HG02981 (cell line): ENCODE data around the gene MNS1.
"Not testable (repeated sequence)": the region's sequence is repeated elsewhere in the genome, so short reads cannot be mapped to it uniquely, and the experiment has no call there.

Experiments used
- ATAC-seq: cut with Tn5 transposase; IDR thresholded peaks from one replicate; pipeline ENCODE4 v1.9.1; 2021; ENCODE audit warnings: mild to moderate bottlenecking, moderate library complexity; ENCODE audit not compliant: unreplicated experiment

The MNS1 gene, protein sequence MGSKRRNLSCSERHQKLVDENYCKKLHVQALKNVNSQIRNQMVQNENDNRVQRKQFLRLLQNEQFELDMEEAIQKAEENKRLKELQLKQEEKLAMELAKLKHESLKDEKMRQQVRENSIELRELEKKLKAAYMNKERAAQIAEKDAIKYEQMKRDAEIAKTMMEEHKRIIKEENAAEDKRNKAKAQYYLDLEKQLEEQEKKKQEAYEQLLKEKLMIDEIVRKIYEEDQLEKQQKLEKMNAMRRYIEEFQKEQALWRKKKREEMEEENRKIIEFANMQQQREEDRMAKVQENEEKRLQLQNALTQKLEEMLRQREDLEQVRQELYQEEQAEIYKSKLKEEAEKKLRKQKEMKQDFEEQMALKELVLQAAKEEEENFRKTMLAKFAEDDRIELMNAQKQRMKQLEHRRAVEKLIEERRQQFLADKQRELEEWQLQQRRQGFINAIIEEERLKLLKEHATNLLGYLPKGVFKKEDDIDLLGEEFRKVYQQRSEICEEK

DNA sequence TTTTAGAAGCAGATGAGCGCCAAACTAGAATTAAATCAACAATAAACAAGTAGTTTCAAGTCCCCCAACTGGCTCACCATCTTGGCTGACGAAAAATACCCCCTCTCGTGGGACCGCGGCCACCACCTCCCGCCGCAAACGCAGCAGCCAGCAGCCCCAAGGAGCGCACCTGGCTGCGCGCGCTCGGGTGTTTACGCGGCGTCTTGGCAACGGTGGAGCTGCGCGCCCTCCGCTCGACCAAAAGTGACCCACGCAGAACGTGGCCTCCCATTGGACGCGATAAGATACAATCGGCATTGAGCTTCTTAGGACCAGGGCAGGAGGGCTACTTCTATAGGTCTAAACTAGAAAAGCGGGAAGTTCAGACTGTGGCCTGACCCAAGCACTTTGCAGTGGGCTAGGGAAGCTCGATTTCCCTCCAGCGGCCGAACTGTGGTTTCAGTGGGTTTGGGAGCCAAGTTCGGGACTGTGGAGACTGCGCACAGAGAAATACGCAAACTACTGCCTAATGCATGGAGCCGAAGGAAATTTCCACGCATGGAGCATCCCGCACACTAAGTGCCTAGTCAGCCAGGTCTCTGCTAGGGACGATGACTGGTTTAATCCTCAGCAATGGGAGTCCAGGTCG is at the start of gene MNS1:
TSS of gene MNS1 (minus strand) at position 245 of the 628 bp plus-strand sequence. CDS start at position 80, 165 bp downstream.
- peak; percentile 98 for ATAC-seq

DNA sequence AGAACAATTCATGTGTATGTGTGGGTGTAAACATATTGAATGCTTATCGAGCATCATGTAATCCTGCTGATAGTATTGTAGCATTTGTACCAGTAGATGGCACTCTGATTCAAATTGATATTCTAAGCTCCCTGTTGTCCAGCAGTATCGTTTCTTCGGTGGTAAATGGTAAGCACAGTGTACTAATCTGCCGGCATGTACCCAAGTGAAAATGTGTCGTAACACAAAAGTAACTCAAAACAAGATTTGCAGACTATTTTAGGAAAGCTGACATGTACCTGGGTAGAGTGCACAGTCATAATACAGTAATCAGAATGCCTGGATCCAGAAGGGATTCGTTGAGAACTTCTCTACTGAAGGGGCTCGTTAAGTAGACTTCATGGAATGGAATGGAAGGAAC is 31.7 kb upstream of the MNS1 start:
- ATAC-seq: no peak

DNA sequence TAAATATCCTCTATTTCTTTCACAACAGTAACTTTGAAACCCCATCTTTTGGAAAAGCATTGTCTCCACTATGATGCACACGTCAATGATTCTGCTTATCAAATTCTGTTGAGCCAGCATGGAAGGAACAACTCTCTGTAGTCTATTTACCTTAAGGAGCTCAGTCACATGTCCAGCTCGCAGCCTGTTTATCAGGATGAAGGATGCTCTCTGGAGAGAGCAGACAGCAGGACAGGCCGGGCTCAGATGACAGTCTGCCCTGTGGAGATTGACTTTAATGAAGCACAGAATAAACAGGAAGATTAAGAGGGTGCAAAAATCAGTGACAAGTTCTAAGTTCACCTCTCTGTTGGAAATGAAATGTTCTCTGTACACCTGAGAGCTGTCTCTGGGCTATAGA is 30.6 kb upstream of the MNS1 start:
- ATAC-seq: no peak

DNA sequence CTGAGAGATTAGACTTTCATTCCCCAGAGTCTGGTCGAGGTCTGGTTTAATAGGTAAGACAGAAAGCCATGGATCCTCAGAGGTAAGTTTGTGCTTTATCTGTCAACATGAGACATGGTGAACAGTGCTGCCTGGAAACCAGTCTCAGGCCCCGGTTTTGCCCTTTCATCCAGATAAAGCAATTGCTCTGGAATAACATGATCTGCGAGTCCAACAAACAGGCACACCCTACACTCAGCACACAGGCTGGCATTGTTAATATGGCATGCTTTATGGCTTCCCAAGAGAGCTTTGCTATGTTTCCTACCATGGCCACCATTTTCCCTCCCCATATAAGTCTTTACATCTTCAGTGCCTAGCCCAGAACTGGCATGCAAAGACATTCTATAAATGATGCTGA is 30.1 kb upstream of the MNS1 start:
- no peak for ATAC-seq

DNA sequence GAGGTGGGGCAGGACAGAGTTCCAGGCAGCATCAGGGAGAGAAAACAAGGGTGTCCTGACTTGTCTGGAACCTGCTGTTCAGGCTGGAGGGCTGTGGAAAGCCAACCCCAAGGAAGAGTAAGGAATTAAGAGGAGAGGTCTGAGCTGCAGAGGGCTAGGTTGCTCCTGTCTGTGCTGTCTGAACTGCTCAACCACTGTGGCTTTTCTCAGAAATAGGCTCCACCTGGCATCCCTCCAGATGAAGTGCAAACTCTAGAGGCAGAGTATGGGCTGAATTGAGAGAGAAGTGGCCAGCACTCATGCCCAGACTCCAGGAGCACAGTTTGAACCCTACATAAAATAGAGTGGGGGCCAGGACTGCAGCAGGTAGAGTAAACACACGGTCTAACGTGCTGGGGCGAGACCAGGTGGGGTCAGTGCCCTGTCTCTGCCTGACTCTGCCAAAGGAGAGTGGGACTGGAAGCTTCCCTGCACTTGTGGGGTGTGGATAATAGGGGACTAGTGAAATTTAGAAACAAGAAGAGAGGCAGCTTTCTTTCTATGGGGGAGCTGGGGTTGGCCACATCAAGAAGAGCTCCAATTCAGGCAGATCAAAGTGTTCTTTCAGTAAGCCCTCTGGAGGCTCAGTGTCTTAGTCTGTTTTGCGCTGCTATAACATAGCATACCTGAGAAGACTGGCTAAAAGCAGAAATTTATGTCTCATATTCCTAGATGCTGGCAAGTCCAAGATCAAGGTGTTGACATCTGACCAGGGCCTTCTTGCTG is 28.0 kb upstream of the MNS1 start:
- no peak for ATAC-seq

DNA sequence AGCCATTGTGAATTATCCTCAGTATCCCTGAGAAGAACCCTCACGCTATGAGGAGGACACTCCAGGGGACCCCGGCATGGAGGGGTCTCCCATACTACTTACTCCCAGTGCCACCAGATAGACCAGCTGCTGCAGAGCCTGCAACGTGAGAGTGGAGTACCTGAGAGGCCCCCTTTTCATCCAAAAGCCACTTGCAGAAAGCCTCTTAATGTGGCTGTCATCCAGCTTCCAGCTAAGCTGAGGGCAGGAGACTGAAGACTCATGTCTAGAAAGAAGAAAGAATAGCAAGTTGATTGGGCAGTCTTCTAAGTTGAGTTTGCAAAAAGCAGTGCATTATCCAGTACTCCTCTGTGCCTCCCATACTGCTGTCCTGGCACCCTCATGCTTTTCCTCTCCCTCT is 27.3 kb upstream of the MNS1 start:
- no peak for ATAC-seq

DNA sequence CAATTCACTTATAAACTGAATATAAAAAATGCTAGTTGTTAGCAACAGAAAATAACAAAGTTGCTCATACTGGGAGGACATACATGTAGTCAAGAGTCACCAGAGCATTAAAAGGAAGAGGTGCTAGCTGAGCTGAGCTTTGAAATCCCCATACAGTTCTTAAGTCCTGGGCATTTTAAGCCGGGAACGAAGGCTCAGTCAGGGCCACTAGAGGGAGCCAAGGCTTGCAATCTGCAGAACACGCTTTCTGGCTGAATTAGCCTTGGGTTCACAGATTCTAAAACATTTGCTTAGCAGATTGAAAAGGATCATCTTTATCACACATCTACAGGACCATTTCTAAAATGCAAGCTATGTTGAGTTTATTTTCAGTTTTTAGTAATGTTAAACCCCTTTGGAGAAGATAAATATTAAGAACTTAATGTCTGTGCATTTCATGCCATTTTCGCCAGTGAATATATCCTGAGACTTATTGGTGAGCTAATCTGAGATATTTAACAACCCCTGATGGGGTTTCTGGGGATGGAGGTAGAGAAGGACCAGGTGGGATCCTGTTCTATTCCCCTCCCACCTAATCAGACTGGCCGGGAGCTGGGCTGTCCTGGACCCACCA is 26.3 kb upstream of the MNS1 start:
- no peak for ATAC-seq

DNA sequence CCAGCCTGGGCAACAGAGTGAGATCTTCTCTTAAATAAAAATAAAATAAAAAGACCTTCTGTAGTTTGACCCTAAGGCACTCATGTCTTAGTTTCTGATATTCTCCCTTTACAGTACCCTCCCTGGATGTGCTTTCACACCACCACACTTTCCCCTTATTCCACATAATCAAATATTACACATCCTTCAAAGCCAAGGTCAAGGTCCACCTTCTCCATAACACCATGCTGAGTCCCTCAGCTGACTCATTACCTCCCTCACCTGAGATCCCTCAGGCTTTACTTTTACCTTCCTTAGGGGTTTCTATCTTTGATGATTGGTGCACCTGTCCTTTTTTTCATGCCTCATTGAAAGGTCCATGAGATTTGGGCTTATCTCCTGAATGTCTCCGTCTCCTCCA is 25.5 kb upstream of the MNS1 start:
- ATAC-seq: no peak

DNA sequence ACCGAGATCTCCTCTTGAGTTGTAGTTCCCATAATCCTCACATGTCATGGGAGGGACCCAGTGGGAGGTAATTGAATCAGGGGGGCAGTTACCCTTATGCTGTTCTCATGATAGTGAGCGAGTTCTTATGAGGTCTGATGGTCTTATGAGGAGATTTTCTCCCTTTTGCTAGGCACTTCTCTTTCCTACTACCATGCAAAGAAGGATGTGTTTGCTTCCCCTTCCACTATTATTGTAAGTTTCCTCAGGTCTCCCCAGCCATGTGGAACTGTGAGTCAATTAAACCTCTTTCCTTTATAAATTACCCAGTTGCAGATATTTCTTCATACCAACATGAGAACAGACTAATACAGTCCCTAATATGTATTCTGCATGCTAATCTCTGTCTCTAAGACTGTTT is 21.3 kb upstream of the MNS1 start:
- ATAC-seq: not testable (repeated sequence)

DNA sequence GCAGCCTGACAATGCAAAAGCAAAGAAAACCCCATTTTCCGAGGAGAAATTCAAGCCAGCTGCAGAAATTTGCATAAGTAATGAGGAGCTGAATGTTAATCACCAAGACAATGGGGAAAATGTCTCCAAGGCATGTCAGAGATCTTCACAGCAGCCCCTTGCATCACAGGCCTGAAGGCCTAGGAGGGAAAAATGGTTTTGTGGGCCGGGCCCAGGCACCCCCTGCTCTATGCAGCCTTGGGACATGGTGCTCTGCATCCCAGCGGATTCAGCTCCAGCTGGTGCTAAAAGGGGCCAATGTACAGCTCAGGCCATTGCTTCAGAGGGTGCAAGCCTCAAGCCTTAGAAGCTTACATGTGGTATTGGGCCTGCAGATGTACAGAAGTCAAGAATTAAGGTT is 20.5 kb upstream of the MNS1 start:
- not testable (repeated sequence) for ATAC-seq

GRCh38 chr15:56484287-56484686 is 19.4 kb upstream of the MNS1 start:
- no peak for ATAC-seq

DNA sequence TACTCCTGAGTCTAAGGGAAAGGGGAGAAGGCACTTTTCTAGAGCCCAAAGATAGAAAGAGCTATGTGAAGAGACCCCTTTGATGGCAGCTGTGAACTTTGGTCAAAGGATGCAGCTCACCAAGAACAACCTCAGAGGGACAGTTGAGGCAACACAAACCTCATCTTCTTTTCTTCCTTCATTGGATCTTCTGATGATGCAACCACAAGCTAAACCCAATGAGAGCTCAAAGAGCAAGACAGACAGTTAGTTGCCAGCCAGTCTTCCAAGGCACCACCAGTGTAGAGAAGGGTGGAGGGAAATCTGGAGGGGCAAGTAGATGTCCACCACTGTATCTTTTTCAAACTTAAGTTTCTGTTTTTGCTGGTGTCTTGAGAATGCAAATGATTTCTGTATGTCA is 10.4 kb upstream of the MNS1 start:
- no peak for ATAC-seq

DNA sequence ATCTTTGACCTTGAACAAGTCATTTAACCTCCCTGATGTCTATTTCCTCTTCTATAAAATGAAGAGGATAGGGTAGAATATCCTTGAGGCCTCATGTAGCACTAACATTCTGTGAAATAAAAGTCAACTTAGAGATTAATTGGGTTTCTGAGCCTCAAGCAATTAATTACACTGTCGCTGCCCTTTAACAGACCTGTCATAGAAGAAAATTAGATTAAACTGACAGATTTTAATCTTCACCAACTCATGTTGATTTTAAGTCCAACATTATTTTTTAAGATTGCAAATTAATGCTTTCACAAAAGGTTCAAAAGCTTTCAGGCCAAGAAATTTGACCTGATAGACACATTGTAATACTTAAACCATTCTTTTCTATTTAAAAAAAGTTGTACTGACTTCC is 8.1 kb upstream of the MNS1 start:
- no peak for ATAC-seq

DNA sequence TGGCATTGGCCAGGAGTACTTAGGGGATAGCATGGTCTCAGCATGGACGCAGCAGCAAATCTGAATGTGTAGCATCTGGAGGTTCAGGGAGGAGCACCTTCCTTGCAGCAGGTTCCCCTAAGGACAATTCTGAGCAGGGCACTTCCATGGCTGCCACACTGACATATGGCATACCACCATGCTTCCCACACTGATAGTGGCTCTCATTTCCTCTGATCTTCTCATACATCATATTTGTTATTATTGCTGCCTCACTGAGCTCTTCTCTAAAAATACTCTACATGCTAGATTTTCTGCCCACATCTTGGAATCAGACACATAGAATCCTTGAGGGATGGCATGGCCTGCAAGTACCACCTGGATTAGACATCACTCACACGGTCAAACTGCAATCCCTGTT is 7.3 kb upstream of the MNS1 start:
- ATAC-seq: no peak

- ATAC-seq: no peak
Measured at GRCh38 chr15:56471440-56472069, 6.6 kb upstream of the MNS1 start.

- no peak for ATAC-seq
Measured at GRCh38 chr15:56469483-56469882, 4.5 kb upstream of the MNS1 start.

GRCh38 chr15:56468401-56468800 is 3.5 kb upstream of the MNS1 start:
- peak; percentile 44 for ATAC-seq

DNA sequence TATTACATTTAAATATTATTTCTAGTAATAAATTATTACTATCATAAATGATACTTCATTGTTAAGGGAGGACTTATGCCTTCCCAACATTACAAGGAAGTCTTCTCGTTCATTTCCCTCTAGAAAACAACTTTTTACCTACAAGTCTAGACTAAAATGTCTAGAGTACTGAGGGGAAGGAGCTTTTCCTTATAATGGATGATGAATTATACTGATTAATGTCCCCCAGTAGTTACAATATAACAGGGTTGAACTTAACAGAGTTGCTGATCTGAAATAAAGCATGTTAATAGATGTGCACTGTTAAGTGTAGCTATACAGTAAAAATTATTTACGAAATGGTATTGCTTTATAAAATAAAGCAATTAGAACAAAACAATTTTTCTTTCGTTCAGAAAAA is 2.7 kb upstream of the MNS1 start:
- no peak for ATAC-seq

- no peak for ATAC-seq
Measured at GRCh38 chr15:56460947-56461346, 4.0 kb downstream of the MNS1 start.

DNA sequence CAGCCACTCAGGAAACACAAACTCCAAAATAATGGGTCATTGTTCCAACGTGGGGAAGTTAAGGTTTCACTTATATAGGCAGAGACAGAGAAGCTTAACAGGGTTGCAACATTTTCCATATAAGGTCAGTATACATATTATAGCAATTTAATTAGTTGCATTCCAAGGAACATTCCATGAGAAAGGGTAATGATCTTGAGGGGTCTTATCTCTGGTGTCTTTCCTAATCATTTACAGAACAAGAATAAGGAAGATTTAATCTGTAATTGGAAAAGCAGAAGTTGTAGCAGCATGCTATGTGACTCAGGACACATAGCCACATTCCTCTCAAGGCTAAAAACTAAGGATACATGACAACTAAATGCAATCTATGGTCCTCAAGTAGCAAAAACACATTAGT is 4.9 kb downstream of the MNS1 start:
- no peak for ATAC-seq

GRCh38 chr15:56459096-56459495 is 5.8 kb downstream of the MNS1 start:
- no peak for ATAC-seq
